CD14-positive monocyte (primary cell): Measurements from ENCODE around the gene WNT6. TPM values are rescaled to one million over a fixed set of nuclear protein-coding genes. Genes with fewer than 3 reads are reported as not detected.
A peak's percentile ranks its signal among the peaks of the same experiment; 100 is the strongest.

Source experiments
- DNase-seq, 3 donors: peaks; one replicate each; pipeline ENCODE4 v3.0.0-alpha.2; 2011 to 2022
- H2AFZ ChIP-seq: 2 replicates; pipeline ENCODE4 v1.6.0; 2012; ENCODE audit warnings: mild to moderate bottlenecking, low read depth, low read length, inconsistent platforms; ENCODE audit not compliant: insufficient read depth, poor library complexity, severe bottlenecking
- H3K27ac ChIP-seq, 2 donors: 1 replicate in 1 of 2; 2 replicates in 1 of 2; pipeline ENCODE4 v1.5.1; 2012 to 2013; ENCODE audit warnings: low read length in 2 of 2, control low read depth in 1 of 2, inconsistent platforms in 1 of 2, low read depth in 1 of 2, mild to moderate bottlenecking in 1 of 2
- H3K27me3 ChIP-seq, 2 donors: one replicate each; pipeline versions ENCODE4 v1.6.0 to v1.6.1; 2011 to 2013; ENCODE audit warnings: low read length in 2 of 2; ENCODE audit not compliant: control insufficient read depth in 2 of 2, insufficient read depth in 2 of 2
- H3K36me3 ChIP-seq, 2 donors: replicated peaks in 1 of 2; 1 replicate in 1 of 2; 2 replicates in 1 of 2; pipeline versions ENCODE4 v1.5.1 to v1.6.1; 2012 to 2013; ENCODE audit warnings: low read length in 2 of 2, control low read depth in 1 of 2, inconsistent platforms in 1 of 2, mild to moderate bottlenecking in 1 of 2; ENCODE audit not compliant: insufficient read depth in 2 of 2, control insufficient read depth in 1 of 2
- H3K4me1 ChIP-seq, 2 donors: 1 replicate in 1 of 2; 2 replicates in 1 of 2; pipeline versions ENCODE4 v1.5.1 to v1.6.1; 2012 to 2013; ENCODE audit warnings: low read length in 2 of 2, control low read depth in 1 of 2, inconsistent platforms in 1 of 2, mild to moderate bottlenecking in 1 of 2, moderate library complexity in 1 of 2; ENCODE audit not compliant: insufficient read depth in 2 of 2, control insufficient read depth in 1 of 2
- H3K4me2 ChIP-seq: replicated peaks from 2 replicates; pipeline ENCODE3; 2012; ENCODE audit warnings: low read length, moderate library complexity, mild to moderate bottlenecking; ENCODE audit not compliant: poor library complexity, severe bottlenecking; ENCODE audit errors: extremely low read depth
- H3K4me3 ChIP-seq, 3 experiments: fragments of 200-600 bp in 1 of 3; sonication (generic) in 1 of 3; replicated peaks in 1 of 3; 1 replicate in 2 of 3; 2 replicates in 1 of 3; pipeline ENCODE4 v1.5.1; 2011 to 2013; ENCODE audit warnings: low read length in 3 of 3, mild to moderate bottlenecking in 3 of 3, control low read depth in 2 of 3, low read depth in 2 of 3, inconsistent platforms in 1 of 3, moderate library complexity in 1 of 3
- H3K79me2 ChIP-seq: 2 replicates; pipeline ENCODE4 v1.6.0; 2012; ENCODE audit warnings: mild to moderate bottlenecking, control low read depth, inconsistent platforms, low read length, moderate library complexity; ENCODE audit not compliant: insufficient read depth
- H3K9ac ChIP-seq: 2 replicates; pipeline ENCODE4 v1.6.0; 2017; ENCODE audit warnings: low read length, mild to moderate bottlenecking; ENCODE audit not compliant: insufficient read depth, poor library complexity, severe bottlenecking
- H3K9me3 ChIP-seq, 2 donors: replicated peaks in 1 of 2; 1 replicate in 1 of 2; 2 replicates in 1 of 2; pipeline versions ENCODE4 v1.5.1 to v1.6.1; 2012 to 2013; ENCODE audit warnings: low read length in 2 of 2, control low read depth in 1 of 2; ENCODE audit not compliant: control insufficient read depth in 1 of 2, insufficient read depth in 1 of 2
- H4K20me1 ChIP-seq: 2 replicates; pipeline ENCODE4 v1.6.0; 2012; ENCODE audit warnings: mild to moderate bottlenecking, low read length, control low read depth, moderate library complexity; ENCODE audit not compliant: insufficient read depth
- H3K27ac Mint-ChIP-seq, 7 donors: one replicate each; pipeline ENCODE4 v1.8.0; 2020; ENCODE audit warnings: mild to moderate bottlenecking in 7 of 7, mixed read lengths in 7 of 7, moderate library complexity in 6 of 7, inconsistent platforms in 2 of 7
- H3K27me3 Mint-ChIP-seq, 3 donors: one replicate each; pipeline ENCODE4 v1.8.0; 2021 to 2022; ENCODE audit warnings: low read depth in 3 of 3, mild to moderate bottlenecking in 3 of 3, mixed read lengths in 3 of 3, moderate library complexity in 3 of 3, inconsistent platforms in 1 of 3
- H3K36me3 Mint-ChIP-seq, 2 donors: one replicate each; pipeline ENCODE4 v1.8.0; 2020; ENCODE audit warnings: mixed read lengths in 2 of 2, inconsistent platforms in 1 of 2, mild to moderate bottlenecking in 1 of 2
- H3K4me1 Mint-ChIP-seq: one replicate; pipeline ENCODE4 v1.8.0; 2020; ENCODE audit warnings: mild to moderate bottlenecking, mixed read lengths
- H3K4me3 Mint-ChIP-seq, 2 donors: one replicate each; pipeline ENCODE4 v1.8.0; 2020; ENCODE audit warnings: mild to moderate bottlenecking in 2 of 2, mixed read lengths in 2 of 2, moderate library complexity in 1 of 2
- H3K9me3 Mint-ChIP-seq, 7 donors: one replicate each; pipeline ENCODE4 v1.8.0; 2020 to 2022; ENCODE audit warnings: mixed read lengths in 7 of 7, mild to moderate bottlenecking in 6 of 7, moderate library complexity in 6 of 7, inconsistent platforms in 2 of 7
- CTCF ChIP-seq: fragments of 200-600 bp; IDR thresholded peaks from one replicate; pipeline ENCODE4 v1.8.0; 2022; ENCODE audit warnings: antibody characterized with exemption, mild to moderate bottlenecking
- WGBS: methylation state at CpG from one replicate; pipeline ENCODE4 v1.1.5; 2013; ENCODE audit warnings: missing lambda C conversion rate; ENCODE audit not compliant: insufficient coverage; 5-methylcytosine and 5-hydroxymethylcytosine counted together
- intact Hi-C, 2 donors: fragments of 100-400 bp; cut with micrococcal nuclease; formaldehyde crosslinking; loops; one replicate each; pipeline versions ENCODE4 v1.15.0 to v1.15.1; 2023
- polyA plus RNA-seq, 3 donors: library from polyadenylated mRNA; depleted of rRNA in 1 of 3; unstranded in 2 of 3; stranded (reverse) in 1 of 3; fragments of 300-500 nt in 2 of 3; fragments of >200 nt in 1 of 3; fragmentation: Illumina TruSeq in 2 of 3; gene quantifications; 1 replicate in 2 of 3; 2 replicates in 1 of 3; pipeline ENCODE4 v1.2.3, GENCODE V29; 2012 to 2021

Gene WNT6
- polyA plus RNA-seq, 3 donors, result 0.27 to 0.65 (median 0.37) TPM

GRCh38 chr2:218861645-218862318 is 2.2 kb downstream of the WNT6 start:
- Histone ChIP-seq H3K36me3 (no peaks in the 10 kb centered on the region), H3K4me3 (no peak overlapping the region), H3K79me2 (no peaks in the 10 kb centered on the region), H3K9me3 (peaks cover 0 to 32% of the 10 kb centered on the region in 2 donors), H3K4me1 (peaks cover 8 to 22% of the 10 kb centered on the region in 2 donors), H3K9ac (no peak overlapping the region), H3K4me2 (no peak overlapping the region), H3K27ac (no peak overlapping the region), H4K20me1 (no peaks in the 10 kb centered on the region), H2AFZ (no peak overlapping the region), H3K27me3 (peaks cover 50 to 70% of the 10 kb centered on the region in 2 donors)
- Mint-ChIP-seq H3K9me3 (peaks cover 0 to 37% (median 12%) of the 10 kb centered on the region in 7 donors), H3K4me3 (peak overlapping the region in 1 of 2 donors; percentile 61), H3K27me3 (peaks cover 72 to 87% (median 77%) of the 10 kb centered on the region in 3 donors), H3K4me1 (peaks cover 19% of the 10 kb centered on the region), H3K36me3 (peaks cover 3 to 4% of the 10 kb centered on the region in 2 donors), H3K27ac (no peak overlapping the region)
- WGBS, result 0% methylated on average over 1 of the region's 7 CpGs
- no peak for TF ChIP-seq CTCF
- intact Hi-C loops, result no loop called here
- no peak for DNase-seq

- WGBS, result 82% methylated on average over 3 of the region's 3 CpGs
- H2AFZ ChIP-seq, result no peak overlapping the region
- H3K4me1 Mint-ChIP-seq, result peaks cover 27% of the 10 kb centered on the region
- peak overlapping the region in 1 of 2 donors; percentile 75 for H3K4me3 Mint-ChIP-seq
- peaks cover 8 to 29% of the 10 kb centered on the region in 2 donors for H3K4me1 ChIP-seq
- no peaks in the 10 kb centered on the region for H4K20me1 ChIP-seq
- no peak overlapping the region for H3K4me3 ChIP-seq
- intact Hi-C loops, result no loop called here
- no peak overlapping the region for H3K9ac ChIP-seq
- H3K9me3 ChIP-seq, result peaks cover 0 to 24% of the 10 kb centered on the region in 2 donors
- H3K27ac Mint-ChIP-seq, result no peak overlapping the region
- no peak for DNase-seq
- H3K27ac ChIP-seq, result no peak overlapping the region
- TF ChIP-seq CTCF, result no peak
- H3K4me2 ChIP-seq, result no peak overlapping the region
- H3K27me3 ChIP-seq, result peaks cover 39 to 58% of the 10 kb centered on the region in 2 donors
- H3K9me3 Mint-ChIP-seq, result peaks cover 0 to 27% (median 12%) of the 10 kb centered on the region in 7 donors
- H3K36me3 ChIP-seq, result no peaks in the 10 kb centered on the region
- H3K79me2 ChIP-seq, result no peaks in the 10 kb centered on the region
- peaks cover 2 to 4% of the 10 kb centered on the region in 2 donors for H3K36me3 Mint-ChIP-seq
- H3K27me3 Mint-ChIP-seq, result peaks cover 59 to 77% (median 69%) of the 10 kb centered on the region in 3 donors
Observed at GRCh38 chr2:218863021-218863520, 3.5 kb downstream of the WNT6 start.
